ENCODE data around the gene PAX8.

The PAX8 gene

DNA sequence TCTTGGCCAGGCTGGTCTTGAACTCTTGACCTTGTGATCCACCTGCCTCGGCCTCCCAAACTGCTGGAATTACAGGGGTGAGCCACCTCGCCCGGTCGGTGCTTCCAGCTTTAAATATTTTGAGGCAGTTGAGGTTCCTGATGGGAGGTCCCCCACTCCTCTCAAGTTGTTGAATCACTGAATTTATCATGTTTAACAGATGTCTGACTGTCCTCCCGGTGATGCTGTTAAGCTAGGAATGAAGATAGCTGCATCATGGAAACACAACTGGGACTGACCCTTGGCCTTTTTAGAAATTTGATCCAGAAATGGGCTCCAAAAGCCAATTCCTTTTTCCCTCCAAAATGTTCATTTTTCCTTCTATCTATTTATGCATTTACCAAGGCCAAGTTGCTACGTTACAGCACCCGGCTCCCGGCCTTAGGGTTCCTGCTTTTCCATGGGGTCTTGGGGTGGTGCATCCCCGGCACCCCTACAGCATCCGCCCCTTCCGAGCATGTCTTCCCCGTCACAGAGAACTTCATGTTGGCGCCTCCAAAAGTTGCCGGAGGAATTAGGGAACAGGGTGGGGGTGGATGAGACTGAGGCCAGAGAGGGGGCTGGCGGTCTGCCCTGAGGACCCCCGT, 43.9 kb downstream of the PAX8 start:
- no peak for DNase-seq

DNA sequence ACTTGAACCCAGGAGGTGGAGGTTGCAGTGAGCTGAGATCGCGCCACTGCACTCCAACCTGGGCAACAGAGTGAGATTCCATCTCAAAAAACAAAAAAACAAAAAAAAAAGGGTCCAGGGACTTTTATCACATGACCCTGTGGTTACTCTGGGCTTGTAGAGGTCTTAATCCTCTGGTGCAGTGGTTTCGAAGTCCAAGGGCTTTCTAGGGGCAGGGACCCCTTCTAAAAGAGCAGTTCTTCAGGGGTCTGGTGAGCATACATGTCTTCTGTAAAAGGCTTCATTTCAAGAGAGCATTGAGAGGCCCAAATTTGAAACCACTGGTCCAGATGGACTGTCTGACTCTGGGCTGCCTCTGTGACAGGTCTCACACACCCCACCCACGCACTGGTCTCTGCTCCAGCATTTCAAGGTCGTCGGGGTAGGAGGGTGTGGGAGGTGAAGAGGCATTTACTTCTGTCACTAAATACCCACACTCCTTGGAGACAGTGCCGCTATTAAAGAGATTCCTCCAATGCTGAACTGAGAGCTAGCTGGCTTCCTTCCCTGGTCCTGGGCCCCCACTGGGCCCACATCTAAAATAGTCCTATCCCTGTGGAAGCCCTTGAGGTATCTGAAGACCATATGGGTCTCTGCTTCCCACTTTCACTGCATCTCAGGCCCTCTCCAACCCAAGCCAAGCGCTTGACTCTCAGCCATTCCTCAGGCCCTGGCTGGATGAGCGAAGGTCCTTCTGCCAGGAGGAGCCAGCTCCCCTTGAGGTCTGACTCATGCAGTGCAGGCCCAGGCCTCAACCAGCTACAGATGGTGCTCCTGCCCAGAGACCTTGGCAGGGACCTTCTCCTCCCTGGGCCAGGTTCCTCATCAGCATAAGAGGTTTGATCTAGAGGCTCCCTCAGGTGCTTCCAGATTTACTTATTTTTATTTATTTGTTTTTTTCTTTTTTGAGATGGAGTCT, 44.8 kb downstream of the PAX8 start:
- no peak for DNase-seq

DNA sequence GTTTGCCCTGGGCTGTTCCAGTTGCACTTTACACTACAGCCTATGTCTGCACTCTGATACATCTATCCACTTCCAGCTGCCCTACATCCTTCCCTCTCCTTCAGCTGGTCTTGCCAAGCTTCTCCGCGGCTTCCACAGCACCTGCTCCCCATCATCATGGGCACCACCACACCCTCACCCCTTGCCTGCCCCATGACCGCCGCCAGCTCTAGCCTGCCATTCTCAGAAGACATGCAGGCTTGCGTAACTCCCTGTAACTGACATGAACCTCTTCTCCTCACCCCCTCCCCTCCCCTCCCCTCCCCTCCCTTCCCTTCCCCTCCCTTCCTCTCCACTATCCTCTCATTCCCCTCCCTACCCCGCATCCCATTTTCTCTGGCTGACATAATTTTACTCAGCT, 46.0 kb downstream of the PAX8 start:
- no peak for DNase-seq

DNA sequence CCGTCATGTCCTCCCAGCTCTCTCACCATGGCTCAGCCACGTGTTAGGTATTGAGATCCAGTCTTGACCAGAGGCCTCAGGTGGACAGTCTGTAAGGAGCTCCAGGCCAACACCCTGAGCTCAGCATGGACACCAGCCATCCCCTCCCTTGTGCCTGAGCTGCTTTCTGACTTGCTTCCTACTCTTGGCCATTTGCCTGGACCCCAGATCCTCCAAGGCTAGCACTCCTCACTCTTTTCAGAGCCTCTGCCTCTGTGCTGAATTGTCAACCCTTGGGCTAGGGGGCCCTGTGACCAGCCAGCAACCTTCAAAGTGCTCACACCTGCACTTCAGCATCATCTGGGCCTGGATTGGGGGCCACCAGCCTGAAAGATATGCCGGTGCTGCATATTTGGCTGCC, 46.6 kb downstream of the PAX8 start:
- no peak for DNase-seq

DNA sequence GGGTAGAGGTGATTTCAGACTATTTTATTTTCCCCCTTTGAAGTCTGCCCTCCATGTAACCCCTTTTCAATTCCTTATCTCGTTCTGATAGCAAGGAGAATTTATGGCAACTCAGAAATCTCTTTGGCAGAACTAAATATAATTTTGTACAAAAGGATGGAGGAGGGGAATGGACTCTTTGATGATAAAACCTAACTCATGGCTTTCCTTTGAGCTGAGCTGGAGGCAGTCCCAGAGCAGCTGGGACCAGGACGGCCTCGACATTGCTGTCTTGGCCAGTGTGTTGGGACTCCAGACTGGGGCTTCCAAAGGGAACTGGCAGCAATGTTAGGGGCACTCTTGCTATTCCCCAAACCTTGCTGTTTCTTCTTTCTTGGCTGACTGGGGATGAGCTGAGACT, 47.7 kb downstream of the PAX8 start:
- no peak for DNase-seq

DNA sequence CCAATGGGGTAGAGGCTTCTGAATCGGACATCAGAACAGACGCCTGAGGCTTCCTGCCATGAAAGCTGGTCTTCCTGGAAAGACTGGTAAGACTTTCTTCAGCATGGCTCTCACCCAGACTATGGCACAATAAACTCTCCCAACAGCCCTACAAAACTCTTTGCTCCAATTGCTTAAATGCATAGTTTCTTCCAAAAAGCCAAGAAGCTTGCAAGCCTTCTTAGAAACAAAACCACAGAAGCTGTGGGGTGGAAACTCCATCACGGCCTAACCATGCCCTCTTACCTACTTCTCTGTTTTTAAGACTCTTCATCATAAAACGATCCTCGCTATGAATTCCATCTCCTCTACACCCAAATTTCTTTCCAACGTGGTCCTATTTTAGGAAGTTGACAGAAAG, 48.2 kb downstream of the PAX8 start:
- no peak for DNase-seq

DNA sequence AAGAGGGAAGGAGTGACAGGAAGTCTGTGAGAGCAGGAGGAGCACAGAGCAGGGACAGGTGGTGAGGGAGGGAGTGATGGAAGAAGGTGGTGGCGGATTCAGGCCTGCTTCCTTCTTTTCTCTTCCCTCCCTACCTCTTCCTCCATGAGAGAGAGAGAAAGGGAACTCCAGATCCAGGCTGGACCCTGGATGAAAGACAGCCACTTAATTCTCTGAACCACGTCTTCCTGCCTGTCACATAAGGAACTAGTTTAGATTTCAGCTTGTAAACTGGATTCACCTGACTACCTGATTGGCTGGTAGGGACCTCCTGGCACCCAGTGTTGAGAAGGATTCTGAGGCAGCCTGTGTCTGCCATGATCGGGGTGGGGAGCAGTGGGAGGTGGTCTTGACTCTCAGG, 48.9 kb downstream of the PAX8 start:
- DNase-seq, result no peak

DNA sequence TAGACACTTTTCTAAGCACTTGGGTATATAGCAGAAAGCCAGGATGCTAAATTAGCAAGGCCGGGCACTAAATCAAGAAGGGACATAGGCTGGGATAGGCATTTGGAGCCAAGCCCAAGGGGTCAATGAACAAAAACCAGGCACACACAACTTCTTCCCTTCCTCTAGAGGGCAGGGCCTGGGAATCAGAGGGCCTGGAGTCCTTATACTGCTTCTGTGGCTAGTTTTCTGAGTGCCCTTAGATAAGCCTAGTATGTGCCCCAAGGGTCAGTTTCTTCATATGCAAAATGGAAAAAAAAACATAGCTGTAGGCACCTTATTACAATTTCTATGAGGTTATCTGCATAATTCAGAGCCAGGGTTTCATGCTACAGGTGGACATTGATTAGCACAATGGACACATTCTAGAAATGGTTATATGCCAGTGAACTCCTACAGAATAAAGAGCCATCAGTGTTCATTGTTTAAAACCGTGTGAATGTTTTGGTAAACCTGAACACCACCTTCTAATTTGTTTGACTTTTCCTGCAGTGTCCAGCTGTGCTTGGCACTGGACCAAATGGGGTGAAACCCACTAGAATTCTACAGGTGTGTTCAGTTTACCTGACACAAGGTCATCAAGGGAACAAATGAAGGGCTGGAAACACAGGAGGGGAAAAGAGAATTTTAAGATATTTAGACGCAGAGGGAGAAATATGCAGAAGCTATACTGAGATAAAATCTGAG, 49.6 kb downstream of the PAX8 start:
- no peak for DNase-seq

DNA sequence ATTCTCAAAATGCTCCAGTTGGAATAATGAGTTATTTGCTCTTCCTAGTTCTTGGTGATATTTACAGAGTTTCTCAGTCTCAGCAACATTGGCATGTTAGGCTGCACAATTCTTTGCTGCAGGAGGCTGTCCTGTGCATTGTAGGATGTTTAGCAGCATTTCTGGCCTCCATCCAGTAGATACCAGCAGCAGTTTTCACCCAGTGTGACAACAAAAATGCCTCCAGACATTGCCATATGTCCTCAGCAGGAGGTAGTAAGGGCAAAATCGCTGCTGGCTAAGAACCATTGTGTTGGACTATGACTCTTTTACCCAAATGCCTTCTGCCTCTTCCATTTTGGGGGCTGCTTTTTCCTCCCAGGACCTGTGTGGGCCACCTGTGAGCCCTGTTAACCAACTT, 50.4 kb downstream of the PAX8 start:
- DNase-seq, result no peak

DNA sequence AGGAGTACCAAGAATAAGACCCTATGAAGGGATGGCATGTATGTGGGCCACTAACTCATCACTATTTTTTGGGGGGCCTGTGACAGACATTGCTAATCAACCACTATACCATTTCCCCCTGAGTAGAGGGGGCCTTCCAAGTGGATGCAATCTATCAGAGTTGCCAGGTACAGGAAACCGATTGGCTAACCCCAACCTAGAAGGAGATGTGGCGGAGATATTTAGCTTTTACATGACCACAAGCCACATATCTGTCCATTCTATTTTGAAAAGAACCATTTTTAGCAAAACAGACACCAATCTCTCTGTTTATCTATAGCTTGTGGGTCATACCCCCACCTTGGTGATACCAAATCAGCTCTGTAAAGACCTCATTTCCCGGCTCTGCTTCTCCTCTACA, 51.0 kb downstream of the PAX8 start:
- no peak for DNase-seq

DNA sequence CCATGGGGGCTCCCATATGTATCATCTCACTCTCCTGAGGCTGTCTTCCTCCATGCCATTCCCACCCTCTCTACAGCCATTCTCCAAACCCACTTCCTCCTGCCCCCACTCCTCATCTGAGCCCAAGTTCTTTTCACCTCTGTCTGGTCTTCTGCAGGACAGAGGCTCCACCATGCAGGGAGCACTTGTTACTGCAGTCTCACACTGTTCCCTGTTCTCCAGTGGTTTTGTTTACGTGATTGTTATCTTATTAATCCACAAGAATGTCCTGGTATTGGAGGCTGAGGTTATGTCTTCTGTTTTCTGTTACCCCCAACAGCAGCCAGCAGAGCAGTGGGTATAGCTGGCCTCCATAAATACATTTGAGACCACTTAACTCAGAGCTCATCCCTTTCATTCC, 51.4 kb downstream of the PAX8 start:
- DNase-seq, result no peak

DNA sequence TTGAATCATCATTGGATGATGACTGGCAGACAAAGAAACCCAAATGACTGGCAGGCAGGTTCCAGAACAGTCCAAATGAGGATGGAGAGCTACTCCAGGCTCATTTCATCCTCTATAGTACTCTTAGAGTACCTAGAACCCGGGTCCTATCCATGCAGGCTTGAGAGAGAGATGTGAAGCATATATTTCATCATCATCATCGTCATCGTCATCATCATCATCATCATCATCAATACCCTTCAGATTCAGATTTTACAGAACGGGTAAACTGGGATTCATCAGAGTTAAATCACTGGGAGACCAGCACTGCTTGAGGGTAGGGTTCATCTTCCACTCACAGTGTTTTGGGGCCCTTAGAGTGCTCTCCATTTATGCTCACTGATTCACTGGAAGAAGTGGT, 52.3 kb downstream of the PAX8 start:
- DNase-seq, result no peak

DNA sequence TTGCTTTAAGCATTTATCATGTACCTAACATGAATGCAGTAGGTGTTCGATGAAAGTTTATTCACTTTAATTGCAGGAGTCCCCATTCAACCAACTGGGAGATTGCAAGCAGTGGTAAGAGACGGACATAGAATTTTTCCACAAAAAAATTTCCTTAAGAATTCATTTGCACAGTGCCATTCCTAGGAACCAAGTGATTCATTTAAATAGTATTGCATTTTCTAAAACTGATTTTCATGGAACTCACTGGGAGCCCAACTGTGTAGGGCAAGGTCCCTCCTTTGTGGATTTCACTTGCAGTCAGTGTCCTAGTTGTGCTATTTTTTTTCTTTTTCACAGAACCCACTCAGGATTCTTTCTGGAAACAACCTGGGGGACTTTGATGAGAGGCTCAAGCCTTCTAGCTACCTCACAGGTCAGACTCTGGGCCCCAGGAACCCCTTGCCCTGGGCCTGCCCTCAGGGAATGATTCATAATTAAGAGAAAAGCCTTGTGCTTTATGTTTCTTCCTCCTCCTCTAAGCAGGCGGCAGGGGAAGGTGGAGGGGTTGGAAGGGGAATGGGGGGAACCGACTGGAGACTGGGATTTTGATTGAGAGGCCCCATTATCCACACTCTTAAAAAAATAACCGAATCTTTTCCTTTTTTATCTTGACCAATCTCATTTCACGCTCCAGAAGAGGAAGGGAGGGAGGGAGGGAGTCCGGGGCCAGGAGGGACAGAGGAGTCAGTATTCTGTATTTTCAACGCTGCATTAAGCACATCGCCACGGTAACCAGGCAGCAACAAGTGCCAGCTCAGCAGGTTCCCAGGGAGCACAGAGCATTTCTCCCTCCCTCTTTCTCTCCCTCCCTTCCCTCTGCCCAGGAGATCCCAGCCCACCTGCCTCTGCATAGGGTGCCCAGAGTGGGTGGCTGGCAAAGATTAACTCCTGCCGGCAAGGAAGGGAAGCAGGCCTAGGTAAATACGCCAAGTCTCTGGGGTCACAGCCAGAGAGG, 53.2 kb downstream of the PAX8 start:
- DNase-seq, result no peak

DNA sequence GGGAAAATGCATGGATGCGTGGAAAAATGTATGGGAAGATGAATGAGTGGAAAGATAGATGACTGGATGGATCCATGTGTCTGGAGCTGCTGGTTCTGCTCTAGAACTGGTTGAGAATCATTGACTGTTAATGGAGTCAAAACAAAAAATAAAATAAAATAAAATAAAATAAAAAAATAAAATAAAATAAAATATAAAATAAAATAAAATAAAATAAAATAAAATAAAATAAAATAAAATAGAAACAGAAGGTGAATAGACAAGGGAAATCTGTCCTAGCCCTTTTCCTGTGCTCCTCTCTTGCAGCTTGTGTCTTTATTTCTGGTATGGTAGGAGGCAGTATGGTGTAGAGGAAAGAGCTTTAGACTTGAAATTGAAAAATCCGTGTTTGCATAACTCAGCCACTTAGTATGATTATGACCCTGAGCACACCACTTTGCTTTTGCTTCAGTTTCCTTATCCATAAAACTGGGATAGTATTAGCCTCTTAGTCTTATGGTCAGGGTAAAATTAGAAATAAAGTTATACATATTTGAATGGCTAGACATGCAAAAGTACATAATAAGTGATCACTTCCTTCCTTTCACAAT, 54.0 kb downstream of the PAX8 start:
- DNase-seq, result no peak

DNA sequence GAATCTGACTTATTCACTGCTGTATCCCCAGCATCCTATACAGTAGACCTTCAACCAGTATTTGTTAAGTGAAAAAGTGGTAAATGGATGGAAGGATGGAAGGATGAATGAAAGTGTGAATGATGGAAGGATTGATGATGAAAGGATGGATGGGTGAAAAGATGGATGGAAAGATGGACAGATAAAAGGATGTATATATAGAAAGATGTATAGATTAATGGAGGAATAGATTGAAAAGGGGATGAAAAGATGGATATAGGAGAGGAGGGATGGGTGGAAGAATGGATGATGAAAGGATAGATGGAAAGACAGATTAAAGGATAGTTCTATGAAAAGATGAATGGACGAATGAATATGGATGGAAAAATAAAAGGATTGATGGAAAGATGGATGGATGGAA, 54.9 kb downstream of the PAX8 start:
- no peak for DNase-seq

DNA sequence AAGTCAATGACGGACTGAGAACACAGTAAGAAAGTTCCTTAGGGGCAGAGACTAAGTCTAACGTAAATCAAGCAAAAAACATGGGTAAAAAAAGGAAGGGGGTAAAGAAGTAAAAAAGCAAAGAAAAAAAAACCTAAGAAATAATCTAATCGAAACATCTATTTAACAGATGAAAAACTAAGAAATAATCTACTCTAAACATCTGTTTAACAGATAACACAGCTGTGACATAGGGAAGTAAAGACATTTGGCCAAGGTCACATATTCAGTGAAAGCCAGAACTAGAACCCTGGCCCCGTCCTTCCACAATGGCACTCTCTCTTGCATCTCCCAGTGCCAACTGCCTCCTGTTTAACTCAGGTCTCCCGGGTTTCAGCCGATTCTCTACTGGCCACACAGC, 56.9 kb downstream of the PAX8 start:
- no peak for DNase-seq

DNA sequence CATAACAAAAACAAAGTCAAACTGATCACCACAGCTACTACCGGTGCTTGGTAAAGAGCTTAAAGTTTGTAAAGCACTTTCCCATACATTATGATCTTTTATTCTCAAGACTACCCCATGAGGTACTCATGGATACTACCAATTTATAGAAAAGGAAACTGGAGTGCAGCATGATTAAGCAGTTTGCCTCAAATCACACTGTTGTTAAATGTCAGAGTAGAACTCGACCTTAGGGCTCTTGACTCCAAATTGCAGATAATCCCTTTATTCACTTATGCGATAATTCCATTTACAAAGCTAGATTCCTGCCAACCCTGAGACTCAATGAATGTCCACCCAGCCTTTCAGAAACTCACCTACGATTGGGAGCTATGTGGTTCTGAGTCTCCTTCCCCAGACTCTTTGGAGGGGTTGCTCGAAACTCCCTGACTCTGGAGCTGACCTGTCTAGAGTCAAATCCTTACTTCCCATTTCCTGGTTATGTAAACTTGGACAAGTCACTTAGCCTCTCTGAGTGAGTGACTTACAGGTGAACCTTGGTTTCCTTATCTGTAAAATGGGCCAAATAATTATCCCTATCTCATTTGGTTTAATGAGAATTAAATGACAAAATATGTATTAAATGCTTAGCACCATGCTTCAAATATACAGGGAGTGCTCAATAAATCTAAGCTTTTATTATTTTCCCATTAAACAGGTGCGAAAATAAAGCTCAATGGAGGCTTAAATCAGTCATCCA, 57.6 kb downstream of the PAX8 start:
- no peak for DNase-seq

DNA sequence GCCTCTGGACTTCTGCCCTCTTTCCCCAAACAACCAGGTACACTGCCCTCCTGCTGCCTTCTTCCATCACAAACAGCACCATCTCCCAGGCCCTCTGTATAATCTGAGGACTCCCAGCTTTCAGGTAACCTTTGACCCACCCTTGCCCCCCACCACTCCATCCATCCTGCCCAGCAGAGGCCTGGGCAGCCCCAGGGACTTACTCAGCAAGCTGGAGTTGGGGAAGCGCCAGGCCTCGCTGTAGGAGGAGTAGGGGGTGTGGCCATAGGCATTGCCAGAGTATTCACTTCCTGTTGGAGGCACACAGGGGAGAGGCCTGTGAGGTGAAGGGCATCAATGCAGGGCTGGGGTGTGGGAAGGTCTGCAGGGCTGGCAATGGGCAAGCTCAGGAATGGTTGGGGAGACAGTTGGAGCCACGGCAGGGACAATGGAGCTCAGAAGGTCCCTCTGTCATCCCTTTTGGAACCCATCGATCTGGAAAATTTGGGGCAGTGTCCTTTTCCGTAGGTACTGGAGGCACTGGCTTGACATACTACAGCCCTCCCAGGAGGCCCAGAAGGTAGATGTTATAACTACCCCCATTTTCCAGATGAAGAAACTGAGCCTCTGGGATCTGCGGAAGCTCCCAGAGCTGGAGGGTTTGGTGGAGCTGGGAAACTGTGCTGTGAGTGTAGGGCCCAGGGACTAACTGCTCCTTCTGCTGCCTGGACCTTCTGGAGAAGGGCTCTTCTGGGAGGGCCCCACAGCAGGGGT, 58.7 kb downstream of the PAX8 start:
- no peak for DNase-seq

DNA sequence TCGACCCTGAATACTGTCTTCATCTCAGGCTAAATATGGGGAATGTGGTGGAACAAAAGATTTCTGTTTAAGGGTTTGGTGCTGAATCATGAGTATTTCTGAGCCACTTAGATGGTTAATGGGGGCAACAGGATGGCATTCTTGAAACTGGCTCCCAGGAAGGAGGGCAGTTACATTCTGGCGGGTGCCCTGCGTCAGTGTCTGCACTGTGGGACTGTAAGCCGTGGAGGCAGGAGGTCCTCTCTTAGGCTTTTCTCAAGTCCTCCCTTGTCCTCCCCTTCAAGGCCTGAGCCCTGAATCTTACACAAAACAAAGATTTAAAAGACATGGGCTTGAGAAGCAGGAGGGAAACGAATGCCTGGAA, 59.2 kb downstream of the PAX8 start:
- DNase-seq, result no peak

DNA sequence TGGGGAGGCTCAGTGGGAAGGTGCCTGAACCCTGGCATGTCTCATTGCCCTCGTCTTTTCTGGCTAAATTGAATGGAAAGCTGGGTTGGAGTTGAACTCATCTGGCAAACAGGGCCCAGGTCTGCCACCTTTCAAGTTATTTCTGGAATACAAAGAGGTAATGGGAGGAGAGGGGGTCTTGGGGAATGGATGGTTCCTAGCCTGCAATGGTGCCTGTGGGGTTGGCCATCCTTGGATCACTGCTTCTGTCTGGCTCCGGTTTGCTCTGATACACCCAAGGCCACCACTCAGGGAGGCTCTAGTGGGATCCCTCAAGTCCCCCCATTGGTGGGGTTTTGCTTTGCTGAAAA, 59.7 kb downstream of the PAX8 start:
- DNase-seq, result no peak
